ENCODE measurements around the gene ZG16B.

The ZG16B gene

DNA sequence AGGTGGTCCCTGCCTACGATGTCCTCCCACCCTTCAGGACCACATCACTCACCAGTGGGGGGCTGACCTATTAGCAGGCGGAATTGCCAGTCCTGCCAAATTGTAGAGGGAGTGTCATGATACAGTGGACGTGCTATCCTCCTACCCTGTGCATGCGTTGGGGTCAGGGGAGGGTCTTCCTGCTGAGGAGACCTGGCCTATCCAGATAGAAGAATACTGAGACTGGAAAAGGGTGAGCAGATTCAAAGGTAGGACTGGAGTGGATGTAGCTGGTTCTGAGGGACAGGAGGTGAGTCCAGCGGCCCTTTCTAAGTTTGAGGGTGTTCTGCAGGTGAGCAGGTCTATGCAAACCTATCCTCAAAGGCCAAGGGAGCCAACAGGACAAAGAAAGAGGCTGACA, 23.8 kb upstream of the ZG16B start:
- no peak overlapping the region for H3K4me3 ChIP-seq (replicated peaks; ENCODE audit: low read depth, low read length)
- TF ChIP-seq, protein P1, sequence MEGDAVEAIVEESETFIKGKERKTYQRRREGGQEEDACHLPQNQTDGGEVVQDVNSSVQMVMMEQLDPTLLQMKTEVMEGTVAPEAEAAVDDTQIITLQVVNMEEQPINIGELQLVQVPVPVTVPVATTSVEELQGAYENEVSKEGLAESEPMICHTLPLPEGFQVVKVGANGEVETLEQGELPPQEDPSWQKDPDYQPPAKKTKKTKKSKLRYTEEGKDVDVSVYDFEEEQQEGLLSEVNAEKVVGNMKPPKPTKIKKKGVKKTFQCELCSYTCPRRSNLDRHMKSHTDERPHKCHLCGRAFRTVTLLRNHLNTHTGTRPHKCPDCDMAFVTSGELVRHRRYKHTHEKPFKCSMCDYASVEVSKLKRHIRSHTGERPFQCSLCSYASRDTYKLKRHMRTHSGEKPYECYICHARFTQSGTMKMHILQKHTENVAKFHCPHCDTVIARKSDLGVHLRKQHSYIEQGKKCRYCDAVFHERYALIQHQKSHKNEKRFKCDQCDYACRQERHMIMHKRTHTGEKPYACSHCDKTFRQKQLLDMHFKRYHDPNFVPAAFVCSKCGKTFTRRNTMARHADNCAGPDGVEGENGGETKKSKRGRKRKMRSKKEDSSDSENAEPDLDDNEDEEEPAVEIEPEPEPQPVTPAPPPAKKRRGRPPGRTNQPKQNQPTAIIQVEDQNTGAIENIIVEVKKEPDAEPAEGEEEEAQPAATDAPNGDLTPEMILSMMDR (IDR thresholded peaks at IDR 0.05; ENCODE audit: low read depth, low read length, missing control alignments), result no peak
- DNase-seq (ENCODE audit: extremely low read depth, low read depth), result no peak

DNA sequence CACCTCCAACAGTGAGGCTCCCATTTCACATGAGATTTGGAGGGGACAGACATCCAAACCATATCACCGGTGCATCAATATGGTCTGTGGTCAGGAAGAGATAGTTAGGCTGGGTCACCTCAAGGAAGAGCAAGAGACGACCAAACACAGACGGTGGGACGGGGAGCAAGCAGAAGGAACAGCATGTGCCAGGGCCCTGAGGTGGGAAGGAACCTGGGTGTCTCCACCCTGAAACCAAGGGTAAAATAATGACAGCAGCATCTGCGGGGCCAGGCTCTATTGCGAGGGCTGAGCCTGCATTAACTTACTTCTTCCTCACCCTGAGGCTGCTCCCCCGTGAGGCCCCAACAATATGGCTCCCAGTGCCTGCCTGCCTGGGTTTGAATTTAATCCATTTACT, 21.9 kb upstream of the ZG16B start:
- DNase-seq (ENCODE audit: extremely low read depth, low read depth), result no peak
- no peak overlapping the region for H3K4me3 ChIP-seq (replicated peaks; ENCODE audit: low read depth, low read length)
- TF ChIP-seq, protein P1 (IDR thresholded peaks at IDR 0.05; ENCODE audit: low read depth, low read length, missing control alignments), result no peak

DNA sequence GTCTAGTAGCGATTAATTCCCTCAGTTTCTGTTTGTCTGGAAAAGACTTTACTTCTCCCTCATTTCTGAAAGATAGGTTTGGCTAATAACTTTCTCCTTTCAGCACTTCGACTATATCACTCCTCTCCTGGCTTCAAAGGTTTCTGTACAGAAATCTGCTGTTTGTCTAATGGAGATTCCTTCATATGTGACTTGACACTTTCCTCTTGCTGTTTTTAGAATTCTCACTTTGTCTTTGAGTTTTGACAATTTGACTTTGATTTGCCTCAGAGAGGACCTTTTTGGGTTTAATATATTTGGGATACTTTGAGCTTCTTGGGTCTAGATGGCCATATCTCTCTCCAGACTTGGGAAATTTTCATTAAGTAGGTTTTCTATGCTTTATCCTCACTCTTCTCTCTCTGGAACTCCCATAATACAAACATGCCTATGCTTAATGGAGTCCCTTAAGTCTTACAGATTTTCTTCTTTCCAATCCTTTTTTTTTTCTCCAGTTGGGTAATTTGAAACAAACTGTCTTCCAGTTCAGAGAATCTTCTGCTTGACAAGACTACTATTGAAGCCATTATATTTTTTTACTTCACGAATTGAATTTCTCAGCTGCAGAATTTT, 20.8 kb upstream of the ZG16B start:
- no peak overlapping the region for H3K4me3 ChIP-seq (replicated peaks; ENCODE audit: low read depth, low read length)
- TF ChIP-seq, protein P1 (IDR thresholded peaks at IDR 0.05; ENCODE audit: low read depth, low read length, missing control alignments), result no peak
- DNase-seq (ENCODE audit: extremely low read depth, low read depth), result no peak

DNA sequence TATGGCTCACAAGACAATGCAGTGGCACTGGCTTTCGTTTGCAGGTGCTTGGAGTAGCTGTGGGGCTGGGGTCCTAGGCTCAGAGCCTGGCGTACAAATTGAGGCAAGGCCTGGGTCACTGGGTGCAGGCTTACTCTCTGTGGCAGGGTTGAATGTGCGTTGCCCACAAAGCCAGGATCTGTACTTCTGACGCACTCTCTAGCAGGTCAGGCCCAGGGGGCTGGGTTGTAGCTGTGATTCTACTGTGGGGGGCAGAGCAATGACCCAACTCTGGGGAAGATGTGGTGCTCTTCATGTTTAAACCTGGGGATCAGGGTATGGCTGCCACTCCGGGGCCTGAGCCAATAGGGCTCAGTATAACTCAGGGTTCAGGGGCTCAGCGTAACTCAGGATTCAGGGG, 19.5 kb upstream of the ZG16B start:
- DNase-seq (ENCODE audit: extremely low read depth, low read depth), result no peak
- TF ChIP-seq, protein P1 (IDR thresholded peaks at IDR 0.05; ENCODE audit: low read depth, low read length, missing control alignments), result no peak
- no peak overlapping the region for H3K4me3 ChIP-seq (replicated peaks; ENCODE audit: low read depth, low read length)

DNA sequence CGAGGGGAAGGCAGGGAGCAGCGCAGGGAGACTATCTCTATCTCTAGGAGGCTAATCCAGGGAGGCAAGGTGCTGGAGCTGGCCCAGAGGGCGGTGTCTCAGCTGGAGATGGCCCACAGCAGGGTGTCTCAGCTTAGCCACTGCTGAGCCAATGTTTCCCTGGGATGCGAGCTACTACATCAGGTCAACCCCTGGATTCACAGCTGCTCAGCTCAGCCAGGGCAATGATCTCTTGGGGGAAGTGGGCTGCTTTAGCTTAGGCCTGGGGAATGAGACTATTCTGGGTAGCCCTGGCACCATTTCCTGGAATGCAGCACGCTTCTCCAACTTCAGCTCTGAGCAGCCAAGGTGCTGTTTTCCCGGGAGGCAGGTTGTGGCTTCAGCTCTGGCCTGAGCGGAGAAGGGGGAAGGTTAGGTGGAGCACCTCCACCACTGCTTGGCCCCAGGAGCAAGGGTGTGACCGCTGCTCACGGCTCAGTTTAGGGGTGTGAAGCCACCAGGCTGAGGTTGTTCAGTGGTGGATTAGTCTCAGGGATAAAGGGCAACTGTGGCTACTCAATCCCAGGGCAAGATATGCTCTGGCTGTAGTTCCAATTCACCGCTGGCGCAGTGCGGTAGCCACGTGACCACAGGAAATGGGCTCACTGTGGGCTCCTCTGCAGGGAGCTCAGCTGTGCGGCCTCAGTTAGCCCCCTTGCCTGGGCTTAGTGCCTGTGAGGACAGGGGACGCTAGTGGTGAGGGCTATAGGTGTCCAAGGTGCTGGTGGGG, 18.2 kb upstream of the ZG16B start:
- no peak for DNase-seq (ENCODE audit: extremely low read depth, low read depth)
- TF ChIP-seq, protein P1 (IDR thresholded peaks at IDR 0.05; ENCODE audit: low read depth, low read length, missing control alignments), result no peak
- no peak overlapping the region for H3K4me3 ChIP-seq (replicated peaks; ENCODE audit: low read depth, low read length)

DNA sequence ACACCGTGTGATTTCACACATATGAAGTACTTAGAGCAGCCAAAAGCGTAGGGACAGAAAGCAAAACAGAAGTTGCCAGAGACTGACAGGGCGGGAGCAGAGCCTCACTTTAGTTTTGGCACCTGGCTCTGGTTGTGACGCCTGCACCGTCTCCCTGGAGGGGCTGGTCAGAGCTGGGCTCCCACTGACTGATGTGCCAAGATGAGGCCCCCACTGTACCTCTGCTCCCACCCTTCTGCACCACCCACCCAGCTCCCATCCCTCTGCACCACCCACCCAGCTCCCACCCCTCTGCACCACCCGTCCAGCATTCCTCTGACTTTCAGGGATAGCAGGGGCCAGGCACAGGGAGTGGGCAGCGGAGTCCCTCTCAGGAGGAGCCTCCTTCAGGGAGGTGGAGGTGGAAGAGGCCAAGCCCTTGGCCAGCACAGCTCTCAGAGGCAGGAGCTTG, 16.3 kb upstream of the ZG16B start:
- H3K4me3 ChIP-seq (replicated peaks; ENCODE audit: low read depth, low read length), result no peak overlapping the region
- no peak for DNase-seq (ENCODE audit: extremely low read depth, low read depth)
- TF ChIP-seq, protein P1 (IDR thresholded peaks at IDR 0.05; ENCODE audit: low read depth, low read length, missing control alignments), result no peak

Measured in HFF-Myc (cell line).